GM12892 (cell line): ENCODE results near the gene SLC38A10.

Experiments used
- POLR2A ChIP-seq: IDR thresholded peaks from 2 replicates; pipeline ENCODE4 v1.6.1; 2011; ENCODE audit warnings: low read depth, low read length, control low read depth
- POLR2AphosphoS5 ChIP-seq: IDR thresholded peaks from 2 replicates; pipeline ENCODE4 v1.6.1; 2011; ENCODE audit warnings: low read depth, low read length, control low read depth
- TAF1 ChIP-seq: IDR thresholded peaks from 2 replicates; pipeline ENCODE4 v1.6.1; 2011; ENCODE audit warnings: low read depth, mild to moderate bottlenecking, control low read depth, low read length, borderline replicate concordance

DNA sequence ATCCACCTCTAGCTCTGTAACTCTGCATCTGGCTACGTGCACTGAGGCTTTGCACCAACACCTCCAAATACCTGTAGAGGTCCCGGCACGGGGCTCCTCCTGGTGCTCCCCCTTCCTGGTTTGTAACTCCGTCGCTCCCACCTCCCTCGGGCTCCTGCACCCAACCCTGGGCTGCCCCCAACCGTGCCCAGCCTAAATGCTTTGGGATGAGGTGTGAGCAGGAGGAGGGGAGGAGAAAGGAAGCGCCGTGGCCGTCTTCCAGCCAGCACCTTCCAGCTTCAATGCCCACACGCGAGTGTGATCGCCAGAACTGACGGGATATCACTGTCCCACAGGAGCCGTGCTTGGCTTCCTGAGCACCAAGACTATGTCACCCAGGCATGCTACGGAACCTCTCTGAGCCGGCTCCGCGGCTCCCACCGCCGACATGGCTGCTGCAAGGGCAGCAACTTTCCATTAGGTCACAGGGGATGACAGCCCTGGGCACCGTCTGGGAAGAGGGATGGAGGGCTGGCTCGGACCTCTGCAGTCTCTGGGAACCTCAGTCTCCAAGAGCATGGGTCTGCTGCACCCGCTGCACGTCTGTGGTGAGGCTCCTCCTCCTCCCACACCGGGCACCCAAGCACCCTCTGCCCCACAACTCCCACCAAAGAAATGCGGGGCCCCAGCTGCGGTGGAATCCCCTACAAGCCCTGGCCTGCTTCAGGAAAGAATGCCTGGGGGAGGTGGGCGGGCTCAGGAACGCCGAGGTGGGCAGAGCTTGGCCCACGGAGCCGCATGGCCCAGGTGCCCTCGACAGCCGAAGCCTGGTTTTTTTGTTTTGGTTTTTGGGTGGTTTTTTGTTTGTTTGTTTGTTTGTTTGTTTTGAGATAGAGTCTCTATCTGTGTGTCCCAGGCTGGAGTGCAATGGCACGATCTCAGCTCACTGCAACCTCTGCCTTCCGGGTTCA, 6.4 kb upstream of the SLC38A10 start:
- TF ChIP-seq POLR2AphosphoS5 (no peak), POLR2A (no peak), TAF1 (no peak)
